ENCODE results near the gene AKTIP.

AKTIP gene

GRCh38 chr16:53480394-53480793 lies 22.6 kb downstream of the AKTIP start:
- no peak for DNase-seq (ENCODE audit: low read depth in 2 of 2)

DNA sequence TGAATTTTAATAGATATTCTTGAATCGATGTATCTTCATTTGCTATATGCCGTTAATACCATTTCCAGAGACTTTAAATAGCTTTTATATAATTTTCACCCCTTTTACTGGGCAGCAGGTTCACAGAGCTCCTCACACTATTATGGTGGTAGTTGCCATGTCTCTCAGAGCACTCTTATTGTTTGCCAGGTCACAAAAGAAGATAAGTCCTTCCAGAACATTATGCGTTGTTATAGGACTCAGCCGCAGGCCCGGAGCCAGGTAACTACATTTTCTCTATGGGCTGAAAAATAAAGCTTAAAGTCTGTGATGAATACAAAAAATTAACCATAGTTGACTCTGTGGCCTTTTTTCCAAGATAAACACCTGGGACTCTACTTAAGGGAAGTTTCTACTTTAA lies 24.0 kb downstream of the AKTIP start:
- DNase-seq (ENCODE audit: low read depth in 2 of 2), result no peak

GRCh38 chr16:53476867-53477266 lies 26.1 kb downstream of the AKTIP start:
- DNase-seq (ENCODE audit: low read depth in 2 of 2), result no peak

DNA sequence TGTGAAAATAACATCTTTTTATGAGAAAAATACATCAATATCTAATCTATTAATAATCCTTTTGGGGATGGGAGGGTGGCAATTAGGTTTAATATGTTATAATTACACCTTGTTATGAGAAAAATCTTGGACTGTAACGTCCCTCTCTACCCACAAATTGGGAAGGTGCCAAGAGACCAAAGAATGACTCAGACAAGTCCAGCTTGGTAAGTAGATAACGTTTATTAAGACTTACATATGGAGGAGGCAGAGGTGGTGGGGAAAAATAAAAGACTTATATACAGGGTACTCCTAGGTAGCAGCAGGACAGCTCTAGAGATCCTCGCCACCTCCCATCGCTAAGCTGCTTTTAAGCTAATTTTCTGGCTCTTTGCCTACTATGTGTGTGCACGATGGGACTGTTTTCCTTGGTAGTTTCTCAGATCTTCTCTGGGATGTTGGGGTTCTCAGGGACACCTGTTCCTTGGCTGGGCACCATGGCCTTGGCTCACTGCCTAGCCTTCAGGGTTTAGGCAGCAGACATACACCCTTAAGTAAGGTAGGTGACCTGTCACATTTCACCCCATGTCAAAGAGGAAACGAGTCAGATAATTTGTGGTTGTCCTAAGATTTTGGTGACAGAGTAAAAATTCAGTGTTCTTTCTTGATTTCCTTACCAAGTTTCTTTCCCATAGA lies 37.3 kb downstream of the AKTIP start:
- DNase-seq (ENCODE audit: low read depth in 2 of 2), result no peak

DNA sequence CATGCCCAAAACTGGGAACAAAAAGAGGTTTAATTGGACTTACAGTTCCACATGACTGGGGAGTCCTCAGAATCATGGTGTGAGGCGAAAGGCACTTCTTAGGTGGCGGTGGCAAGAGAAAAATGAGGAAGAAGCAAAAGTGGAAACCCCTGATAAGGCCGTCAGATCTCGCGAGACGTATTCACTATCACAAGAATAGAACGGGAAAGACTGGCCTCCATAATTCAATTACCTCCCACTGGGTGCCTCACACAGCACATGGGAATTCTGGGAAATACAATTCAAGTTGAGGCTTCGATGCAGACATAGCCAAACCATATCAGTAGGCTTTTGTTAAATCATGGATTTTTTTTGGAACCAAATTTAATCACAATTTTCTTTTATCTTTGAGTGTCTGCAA lies 44.4 kb downstream of the AKTIP start:
- DNase-seq (ENCODE audit: low read depth in 2 of 2), result no peak

DNA sequence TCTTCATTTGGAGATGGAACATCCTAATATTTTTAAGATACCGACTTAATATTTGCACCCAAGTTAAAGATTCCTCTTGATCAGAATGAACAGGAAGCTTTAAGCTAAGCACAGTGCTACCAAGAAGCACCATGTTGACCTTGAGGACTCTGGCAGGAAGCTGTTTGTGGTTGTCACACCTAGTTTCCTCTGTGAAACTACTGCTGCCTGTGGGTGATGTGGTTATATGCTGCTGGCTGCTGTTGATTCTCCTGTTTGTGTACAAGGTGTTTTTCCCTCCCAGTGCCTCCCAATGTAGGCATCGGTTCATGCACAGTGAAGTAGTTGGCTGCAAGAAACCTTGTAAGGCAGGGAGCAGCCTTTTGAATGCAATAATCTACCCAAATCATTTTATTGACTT lies 45.3 kb downstream of the AKTIP start:
- DNase-seq (ENCODE audit: low read depth in 2 of 2), result no peak

GRCh38 chr16:53456625-53457024 lies 46.4 kb downstream of the AKTIP start:
- no peak for DNase-seq (ENCODE audit: low read depth in 2 of 2)

- no peak for DNase-seq (ENCODE audit: low read depth in 2 of 2)
These were observed 49.1 kb downstream of the AKTIP start for GRCh38 chr16:53453928-53454327.

- no peak for DNase-seq (ENCODE audit: low read depth in 2 of 2)
These were observed 53.0 kb downstream of the AKTIP start for GRCh38 chr16:53449816-53450517.

- DNase-seq (ENCODE audit: low read depth in 2 of 2), result no peak
These were observed 56.9 kb downstream of the AKTIP start for GRCh38 chr16:53446090-53446489.

DNA sequence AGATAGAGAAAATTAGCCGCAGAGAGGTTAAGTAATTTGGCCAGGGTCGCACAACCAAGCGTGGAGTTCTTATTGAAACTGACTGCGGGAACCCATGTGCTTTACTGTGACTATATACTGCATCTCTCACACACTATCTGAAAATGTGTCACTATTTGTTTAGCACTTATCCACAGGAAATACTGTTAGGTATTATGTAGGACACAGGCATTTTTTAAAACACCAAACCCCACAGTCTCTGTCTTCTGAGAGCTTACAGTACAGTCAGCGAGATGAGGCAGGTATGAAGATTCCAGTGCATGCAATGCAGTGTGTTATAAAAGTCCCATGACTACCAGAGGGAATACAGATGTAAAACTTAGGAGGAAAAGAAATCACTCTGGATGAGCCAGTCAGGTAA lies 57.5 kb downstream of the AKTIP start:
- DNase-seq (ENCODE audit: low read depth in 2 of 2), result no peak
